Smooth muscle cell (in vitro differentiated cells): Measurements from ENCODE around the gene HMGCS1. TPM values are rescaled to one million over a fixed set of nuclear protein-coding genes. Genes with fewer than 3 reads are reported as not detected.

ENCODE experiments used
- DNase-seq: peaks from one replicate; lab custom pipeline; 2025; ENCODE audit not compliant: unreplicated experiment; lab: John Stamatoyannopoulos, UW
- H2AFZ ChIP-seq: fragments of 200-600 bp; sonication (generic); 2 replicates; pipeline ENCODE4 v1.6.0; 2016; ENCODE audit warnings: antibody characterized with exemption, low read depth, mild to moderate bottlenecking
- H3F3A ChIP-seq: fragments of 200-600 bp; sonication (generic); 2 replicates; pipeline ENCODE4 v1.6.0; 2017; ENCODE audit warnings: antibody characterized with exemption, low read depth
- H3K27ac ChIP-seq: fragments of 200-600 bp; sonication (generic); 2 replicates; pipeline ENCODE4 v1.5.1; 2016; ENCODE audit warnings: low read depth, mild to moderate bottlenecking
- H3K27me3 ChIP-seq: fragments of 200-600 bp; sonication (generic); 2 replicates; pipeline ENCODE4 v1.6.1; 2016; ENCODE audit warnings: low read depth, mild to moderate bottlenecking
- H3K36me3 ChIP-seq: fragments of 200-600 bp; sonication (generic); 2 replicates; pipeline ENCODE4 v1.5.1; 2016; ENCODE audit warnings: low read depth
- H3K4me1 ChIP-seq: fragments of 200-600 bp; sonication (generic); 2 replicates; pipeline ENCODE4 v1.5.1; 2016; ENCODE audit warnings: low read depth
- H3K4me2 ChIP-seq: fragments of 200-600 bp; sonication (generic); 2 replicates; pipeline ENCODE4 v1.6.0; 2016; ENCODE audit warnings: mild to moderate bottlenecking
- H3K4me3 ChIP-seq: fragments of 200-600 bp; sonication (generic); 2 replicates; pipeline ENCODE4 v1.5.1; 2016; ENCODE audit warnings: mild to moderate bottlenecking
- H3K79me2 ChIP-seq: fragments of 200-600 bp; sonication (generic); 2 replicates; pipeline ENCODE4 v1.6.0; 2016; ENCODE audit warnings: low read depth, mild to moderate bottlenecking
- H3K9ac ChIP-seq: fragments of 200-600 bp; sonication (generic); 2 replicates; pipeline ENCODE4 v1.6.0; 2016; ENCODE audit warnings: low read depth
- H3K9me3 ChIP-seq: fragments of 200-600 bp; sonication (generic); replicated peaks from 2 replicates; pipeline ENCODE4 v1.5.1; 2016; ENCODE audit warnings: low read depth
- H4K20me1 ChIP-seq: fragments of 200-600 bp; sonication (generic); 2 replicates; pipeline ENCODE4 v1.6.0; 2016; ENCODE audit warnings: low read depth
- CTCF ChIP-seq: fragments of 200-600 bp; sonication (generic); IDR thresholded peaks from 2 replicates; pipeline ENCODE4 v1.5.1; 2017; ENCODE audit warnings: borderline replicate concordance, mild to moderate bottlenecking, antibody characterized with exemption; ENCODE audit not compliant: insufficient read depth, poor library complexity, severe bottlenecking
- WGBS: methylation state at CpG from one replicate; pipeline ENCODE4 v1.1.7; 2016; ENCODE audit warnings: low lambda C conversion rate; 5-methylcytosine and 5-hydroxymethylcytosine counted together
- polyA plus RNA-seq: library from polyadenylated mRNA; unstranded; fragments of >200 nt; fragmentation: Nextera tagmentation; extraction: Ambion mirVana; gene quantifications from 2 replicates; pipeline ENCODE4 v1.2.1, GENCODE V29; 2016
- total RNA-seq: library from RNA; depleted of rRNA; stranded (reverse); fragments of >200 nt; gene quantifications from 2 replicates; pipeline ENCODE4 v1.2.3, GENCODE V29; 2014

The HMGCS1 gene
- total and polyA plus RNA-seq, 2 experiments from 2014 or later = 51.8 to 94.0 TPM

DNA sequence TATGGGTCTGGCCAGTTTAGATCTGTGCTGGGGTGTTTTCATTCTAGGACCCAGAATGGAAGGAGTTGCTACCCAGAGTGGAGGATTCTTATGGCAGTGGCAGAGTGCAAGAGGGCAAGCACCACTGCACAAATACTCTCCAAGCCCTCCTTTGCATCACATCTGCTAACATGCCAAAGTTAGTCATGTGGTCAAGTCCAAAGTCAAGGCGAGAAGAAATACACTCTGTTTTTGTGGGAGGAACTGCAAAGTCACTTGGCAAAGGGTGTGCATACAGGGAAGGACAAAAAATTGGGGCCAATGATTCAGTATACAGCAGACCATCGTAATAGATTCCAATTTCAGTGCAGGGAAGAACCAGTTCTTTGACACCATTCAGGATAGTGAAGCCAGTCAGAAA lies 43.9 kb upstream of the HMGCS1 start:
- Histone ChIP-seq H3K36me3 (no peaks in the 10 kb centered on the region), H3K79me2 (no peaks in the 10 kb centered on the region), H3K27ac (no peak overlapping the region), H3K9ac (no peak overlapping the region), H4K20me1 (no peaks in the 10 kb centered on the region), H3K4me2 (no peak overlapping the region), H3K27me3 (no peaks in the 10 kb centered on the region), H2AFZ (no peak overlapping the region), H3K4me1 (no peaks in the 10 kb centered on the region), H3F3A (no peaks in the 10 kb centered on the region), H3K9me3 (no peaks in the 10 kb centered on the region), H3K4me3 (no peak overlapping the region)
- TF ChIP-seq CTCF = no peak
- 94% methylated on average over 2 of the region's 2 CpGs for WGBS
- no peak for DNase-seq

- Histone ChIP-seq H3F3A (no peaks in the 10 kb centered on the region), H3K27me3 (no peaks in the 10 kb centered on the region), H3K79me2 (no peaks in the 10 kb centered on the region), H3K4me3 (no peak overlapping the region), H3K9ac (no peak overlapping the region), H3K27ac (no peak overlapping the region), H3K36me3 (no peaks in the 10 kb centered on the region), H3K4me1 (no peaks in the 10 kb centered on the region), H3K9me3 (no peaks in the 10 kb centered on the region), H4K20me1 (no peaks in the 10 kb centered on the region), H3K4me2 (no peak overlapping the region), H2AFZ (no peak overlapping the region)
- 87% methylated on average over 3 of the region's 3 CpGs for WGBS
- DNase-seq = no peak
- TF ChIP-seq CTCF = no peak
Measured at GRCh38 chr5:43354774-43355173, 41.6 kb upstream of the HMGCS1 start.

GRCh38 chr5:43353668-43354067 lies 40.5 kb upstream of the HMGCS1 start:
- 100% methylated on average over 1 of the region's 1 CpG for WGBS
- no peaks in the 10 kb centered on the region for H3K36me3 ChIP-seq
- no peaks in the 10 kb centered on the region for H3K4me1 ChIP-seq
- no peaks in the 10 kb centered on the region for H3K9me3 ChIP-seq
- H3K9ac ChIP-seq = no peak overlapping the region
- H3K27ac ChIP-seq = no peak overlapping the region
- no peak overlapping the region for H3K4me2 ChIP-seq
- no peak for TF ChIP-seq CTCF
- no peak for DNase-seq
- H2AFZ ChIP-seq = no peak overlapping the region
- H3K79me2 ChIP-seq = no peaks in the 10 kb centered on the region
- no peaks in the 10 kb centered on the region for H4K20me1 ChIP-seq
- no peak overlapping the region for H3K4me3 ChIP-seq
- H3F3A ChIP-seq = no peaks in the 10 kb centered on the region
- no peaks in the 10 kb centered on the region for H3K27me3 ChIP-seq

- 74% methylated on average over 2 of the region's 2 CpGs for WGBS
- H3F3A ChIP-seq = no peaks in the 10 kb centered on the region
Measured at GRCh38 chr5:43352915-43353314, 39.7 kb upstream of the HMGCS1 start.

More at GRCh38 chr5:43352915-43353314, 39.7 kb upstream of the HMGCS1 start:
- no peaks in the 10 kb centered on the region for H3K4me1 ChIP-seq
- no peak overlapping the region for H2AFZ ChIP-seq
- no peaks in the 10 kb centered on the region for H3K36me3 ChIP-seq
- no peak for DNase-seq
- H4K20me1 ChIP-seq = no peaks in the 10 kb centered on the region
- no peak overlapping the region for H3K9ac ChIP-seq
- no peak overlapping the region for H3K27ac ChIP-seq
- no peak overlapping the region for H3K4me3 ChIP-seq
- H3K27me3 ChIP-seq = no peaks in the 10 kb centered on the region
- no peak for TF ChIP-seq CTCF
- H3K79me2 ChIP-seq = no peaks in the 10 kb centered on the region
- H3K9me3 ChIP-seq = no peaks in the 10 kb centered on the region
- no peak overlapping the region for H3K4me2 ChIP-seq
